CD4-positive, alpha-beta T cell treated with Interferon alpha-2 for 1 hour (primary cell): Measurements from ENCODE around the gene CTTNBP2.

ENCODE experiments used
- DNase-seq, 2 donors: peaks; one replicate each; pipeline ENCODE4 v3.0.0-alpha.2; 2020 to 2022

The CTTNBP2 gene

GRCh38 chr7:117780832-117781231 lies 92.4 kb downstream of the CTTNBP2 start:
- DNase-seq: no peak

GRCh38 chr7:117777335-117778142 lies 95.7 kb downstream of the CTTNBP2 start:
- no peak for DNase-seq

DNA sequence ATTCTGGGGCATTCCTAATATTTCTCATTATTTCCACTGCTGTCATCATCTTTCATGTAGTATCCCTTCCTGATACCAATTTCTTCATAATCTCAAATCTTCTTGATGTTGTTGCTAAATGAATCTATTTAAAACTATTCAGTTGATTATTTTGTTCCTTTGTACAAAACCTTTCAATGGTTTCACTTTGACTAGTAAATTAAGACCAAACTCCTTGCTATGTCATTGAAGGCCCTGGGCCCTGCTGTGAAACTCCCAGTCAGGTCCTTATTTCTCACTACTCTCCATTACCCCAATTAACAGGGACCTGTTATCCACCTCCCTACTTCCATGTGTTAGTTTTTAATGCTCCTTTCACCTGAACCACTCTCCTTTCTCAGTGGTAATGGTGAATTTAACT lies 97.0 kb downstream of the CTTNBP2 start:
- no peak for DNase-seq

DNA sequence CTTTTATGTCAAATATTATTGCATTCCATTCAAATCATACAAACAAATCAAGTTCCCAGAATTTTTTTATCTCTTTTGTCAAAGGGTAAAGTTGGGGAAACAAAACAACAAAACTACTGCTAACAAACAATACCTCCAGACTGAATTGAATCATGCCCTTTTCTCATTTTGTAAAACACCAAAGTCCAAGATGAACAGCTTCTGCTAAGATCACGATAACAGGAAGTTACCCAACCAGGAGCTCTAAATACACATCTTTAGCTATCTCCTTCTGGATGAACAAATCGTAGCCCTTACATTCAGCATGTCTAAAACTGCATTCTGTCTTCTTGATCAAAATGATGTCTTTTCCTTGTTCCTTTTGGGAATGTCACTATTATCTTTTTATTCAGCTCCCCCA lies 97.4 kb downstream of the CTTNBP2 start:
- no peak for DNase-seq

- no peak for DNase-seq
These were observed 98.3 kb downstream of the CTTNBP2 start for GRCh38 chr7:117774943-117775342.

DNA sequence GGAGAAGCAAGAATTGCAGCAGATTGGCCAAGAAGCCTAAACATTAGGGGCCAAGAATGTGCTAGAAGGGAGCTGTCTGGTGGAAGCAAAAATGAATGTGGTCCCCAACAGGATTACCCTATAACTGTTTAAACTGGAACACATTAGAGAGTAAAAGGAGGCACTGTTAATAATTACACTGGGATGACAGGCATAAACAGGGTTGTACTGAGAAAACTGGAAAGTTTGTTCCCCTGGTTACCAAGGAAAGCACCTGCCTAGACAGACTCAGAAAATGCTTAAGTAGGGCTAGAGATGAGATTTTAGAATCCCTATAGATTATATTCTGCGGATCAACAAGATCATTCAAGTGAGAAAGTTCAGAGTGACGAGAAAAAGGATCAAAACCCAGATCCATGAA lies 100.8 kb downstream of the CTTNBP2 start:
- no peak for DNase-seq

GRCh38 chr7:117771756-117772155 lies 101.5 kb downstream of the CTTNBP2 start:
- no peak for DNase-seq

- no peak for DNase-seq
These were observed 104.2 kb downstream of the CTTNBP2 start for GRCh38 chr7:117769085-117769484.

GRCh38 chr7:117767951-117768350 lies 105.3 kb downstream of the CTTNBP2 start:
- no peak for DNase-seq

GRCh38 chr7:117766913-117767312 lies 106.3 kb downstream of the CTTNBP2 start:
- DNase-seq: no peak

DNA sequence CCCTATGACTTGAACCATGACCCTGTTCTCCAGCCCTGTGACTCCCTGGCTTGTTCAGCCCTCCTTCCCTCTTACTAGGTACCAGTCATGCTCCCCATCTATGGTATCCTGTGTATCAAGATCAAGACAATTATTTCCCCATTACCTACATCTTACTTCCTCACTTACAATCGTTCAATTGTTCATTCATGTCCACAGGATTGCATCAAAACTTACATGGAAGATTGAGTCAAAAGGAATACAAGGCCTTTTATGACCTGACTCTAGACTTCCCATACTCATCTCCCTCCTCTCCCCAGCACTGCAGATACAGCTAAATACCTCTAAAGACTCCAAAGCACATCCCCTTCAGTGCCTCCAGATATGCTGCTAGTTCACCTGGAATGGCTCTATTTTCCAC lies 109.2 kb downstream of the CTTNBP2 start:
- no peak for DNase-seq

DNA sequence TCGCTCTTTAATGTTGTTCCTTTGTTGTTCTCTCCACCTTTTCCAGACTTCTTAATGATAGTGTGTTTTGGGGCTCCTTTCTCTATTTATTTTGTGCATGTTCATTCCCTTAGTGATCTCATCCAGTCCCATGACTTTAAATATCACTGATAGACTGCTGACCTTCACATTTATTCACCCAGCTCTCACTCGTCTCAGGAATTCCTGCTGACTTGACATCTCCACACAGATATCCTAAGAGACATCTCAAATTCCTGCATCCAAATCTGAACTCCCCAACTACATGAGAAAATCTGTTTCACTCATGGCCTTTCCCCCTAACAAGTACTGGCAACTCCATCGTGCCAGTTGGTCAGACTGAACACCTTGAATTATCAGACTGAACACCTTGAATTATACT lies 111.2 kb downstream of the CTTNBP2 start:
- DNase-seq: no peak

- DNase-seq: no peak
These were observed 113.1 kb downstream of the CTTNBP2 start for GRCh38 chr7:117759950-117760640.

DNA sequence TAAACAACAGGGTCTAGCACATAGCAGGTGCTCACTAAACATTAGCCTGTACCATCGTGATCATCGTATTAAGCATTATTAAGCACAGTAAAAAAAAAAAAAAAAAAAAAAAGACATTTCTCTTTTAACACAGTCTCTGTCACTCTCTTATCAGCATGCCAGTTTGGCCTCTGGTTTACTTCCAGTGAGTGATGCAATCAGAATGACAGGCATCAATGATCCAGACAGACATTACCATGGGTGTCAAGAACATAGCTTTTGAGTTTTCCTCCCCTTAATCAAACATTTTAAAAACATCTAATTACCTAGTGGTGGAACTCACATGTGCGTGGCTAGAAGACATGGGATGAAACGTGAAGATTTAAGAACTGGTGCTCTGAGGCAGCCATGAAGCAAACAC lies 115.8 kb downstream of the CTTNBP2 start:
- no peak for DNase-seq

DNA sequence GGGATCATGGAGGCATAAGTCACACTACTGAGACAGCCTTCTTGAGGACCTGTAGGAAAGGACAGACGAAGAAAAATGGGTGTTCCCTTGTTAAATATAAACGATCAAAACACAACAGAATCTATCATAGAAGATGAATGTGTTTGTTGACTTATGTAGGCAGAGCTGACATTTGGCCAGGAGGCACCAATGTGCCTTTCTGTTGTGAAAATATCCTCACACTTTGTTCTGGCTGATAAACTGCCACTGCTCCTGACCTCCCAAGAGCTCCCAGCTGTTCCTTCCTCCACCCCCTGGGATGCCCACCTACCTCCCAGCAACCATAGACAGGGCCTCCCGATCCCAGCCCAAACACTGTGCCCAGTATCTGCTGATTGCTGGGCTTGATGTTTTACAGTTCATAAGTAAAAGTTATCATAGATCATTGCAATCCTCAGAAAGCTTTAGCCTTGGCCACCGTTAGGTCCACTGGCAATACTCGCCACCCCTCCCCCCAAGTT lies 116.6 kb downstream of the CTTNBP2 start:
- DNase-seq: no peak

DNA sequence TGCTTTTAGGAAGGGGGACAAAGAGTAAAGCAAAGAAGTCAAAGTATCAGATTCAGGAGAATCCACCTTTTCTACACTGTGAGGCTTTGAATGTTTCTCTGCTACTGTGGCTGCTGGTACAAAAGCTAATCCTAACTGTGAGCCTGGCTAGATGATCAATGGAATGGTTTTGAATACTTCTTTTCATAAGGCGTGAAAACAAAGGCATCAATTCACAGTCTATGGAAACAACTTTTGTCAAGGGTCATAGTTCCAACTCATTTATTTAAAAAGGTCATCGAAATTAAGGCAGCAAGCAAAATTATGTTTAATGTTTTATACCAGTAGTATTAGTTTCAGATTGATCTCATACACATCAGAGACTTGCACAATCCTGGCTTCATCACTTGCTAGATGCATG lies 118.1 kb downstream of the CTTNBP2 start:
- no peak for DNase-seq

GRCh38 chr7:117751775-117752174 lies 121.5 kb downstream of the CTTNBP2 start:
- no peak for DNase-seq

DNA sequence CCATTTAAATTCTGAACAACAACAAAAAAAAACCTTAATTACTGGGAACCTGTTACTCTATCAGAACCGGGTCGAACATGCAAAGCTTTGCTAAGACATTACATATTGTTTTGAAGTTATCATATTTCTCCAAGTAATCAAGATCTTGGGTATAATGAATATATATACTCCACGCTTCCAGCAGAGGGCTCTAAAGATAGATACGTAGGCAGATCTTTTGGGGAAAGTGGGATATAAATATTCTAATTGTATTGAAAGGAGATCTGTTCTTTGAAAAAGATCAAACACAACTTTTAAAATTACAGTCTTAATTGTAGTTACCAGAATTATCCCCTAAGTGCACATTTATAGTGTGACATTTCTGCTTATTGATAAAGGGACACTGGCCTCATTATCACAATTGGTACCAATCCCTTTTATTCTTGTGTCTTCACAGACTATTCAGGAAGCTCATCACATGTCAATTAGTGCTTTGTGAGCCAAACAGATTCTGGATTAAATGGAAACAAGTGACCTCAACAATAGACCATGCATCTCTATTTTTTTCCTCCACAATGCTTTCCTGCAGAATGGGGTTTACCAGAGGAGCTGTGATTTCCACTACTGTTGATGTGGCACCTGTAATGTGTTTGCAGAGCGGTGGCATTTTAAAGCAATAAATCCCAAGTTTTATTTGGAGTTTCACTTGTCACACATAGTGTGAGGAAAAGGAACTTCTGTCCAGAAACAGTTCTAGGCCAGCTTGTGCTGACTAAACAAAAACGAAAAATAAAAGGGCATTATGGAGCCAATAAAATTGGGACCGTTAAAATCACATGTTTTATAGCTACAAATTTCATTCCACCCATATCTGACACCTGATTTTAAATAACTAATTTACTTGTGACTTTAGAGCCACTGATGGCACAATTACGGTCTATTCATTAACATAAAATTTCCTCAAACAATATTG lies 122.4 kb downstream of the CTTNBP2 start:
- DNase-seq: no peak

- no peak for DNase-seq
These were observed 131.3 kb downstream of the CTTNBP2 start for GRCh38 chr7:117741962-117742361.

- DNase-seq: no peak
These were observed 134.2 kb downstream of the CTTNBP2 start for GRCh38 chr7:117739085-117739484.

- DNase-seq: no peak
These were observed 135.3 kb downstream of the CTTNBP2 start for GRCh38 chr7:117737926-117738325.

DNA sequence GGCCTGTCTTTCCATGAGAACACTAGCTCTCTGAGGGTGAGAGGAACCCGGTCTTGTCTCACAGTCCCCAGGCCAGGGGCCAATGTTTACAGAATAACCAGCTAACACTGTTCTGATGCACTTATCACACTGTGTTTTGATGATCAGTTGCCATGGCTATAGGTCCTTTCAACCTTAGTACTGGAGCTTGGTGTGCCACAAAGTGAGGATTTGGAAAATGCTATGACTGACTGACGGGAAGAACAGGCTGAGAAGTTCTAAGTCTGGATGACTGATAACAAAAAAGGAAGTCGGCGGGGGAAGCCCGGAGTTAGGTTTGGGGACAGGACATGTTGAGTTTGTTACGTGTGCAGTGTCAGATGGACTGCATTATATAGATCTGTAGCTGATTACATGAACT lies 141.8 kb downstream of the CTTNBP2 start:
- no peak for DNase-seq

- DNase-seq: no peak
These were observed 142.9 kb downstream of the CTTNBP2 start for GRCh38 chr7:117730390-117730789.
